Right renal cortex interstitium (tissue), 3 donors: Measurements from ENCODE around the gene F10. TPM values are rescaled to one million over a fixed set of nuclear protein-coding genes. Genes with fewer than 3 reads are reported as not detected.

ENCODE experiments used
- DNase-seq, 3 donors: peaks; one replicate each; pipeline ENCODE4 v3.0.0-alpha.2; 2013; ENCODE audit warnings: low read depth in 3 of 3, low spot score in 2 of 3
- polyA plus RNA-seq, 3 donors: library from polyadenylated mRNA; unstranded; fragments of 120-200 nt; gene quantifications; one replicate each; pipeline ENCODE4 v1.2.1, GENCODE V29; 2013; ENCODE audit not compliant: insufficient read length in 3 of 3

F10 gene
- polyA plus RNA-seq, 3 donors: 16.9 to 20.3 (median 17.7) TPM

DNA sequence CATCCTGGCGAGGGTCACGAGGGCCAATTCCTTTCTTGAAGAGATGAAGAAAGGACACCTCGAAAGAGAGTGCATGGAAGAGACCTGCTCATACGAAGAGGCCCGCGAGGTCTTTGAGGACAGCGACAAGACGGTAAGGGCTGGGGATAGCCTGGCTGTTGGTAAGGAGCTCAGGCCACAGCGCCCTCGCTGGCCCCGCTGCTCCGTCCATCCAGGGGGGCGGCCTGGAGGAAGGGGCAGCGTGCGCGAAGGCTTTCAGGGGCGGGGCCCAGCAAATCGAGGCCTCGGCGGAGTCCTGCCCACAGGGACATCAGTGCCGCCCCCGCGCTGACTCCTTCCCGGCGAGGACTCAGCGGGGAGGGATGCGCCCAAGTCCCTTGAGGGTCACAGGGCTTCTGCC lies 6.9 kb downstream of the F10 start:
- no peak for DNase-seq

GRCh38 chr13:113129921-113130750 lies 7.5 kb downstream of the F10 start:
- DNase-seq: no peak

DNA sequence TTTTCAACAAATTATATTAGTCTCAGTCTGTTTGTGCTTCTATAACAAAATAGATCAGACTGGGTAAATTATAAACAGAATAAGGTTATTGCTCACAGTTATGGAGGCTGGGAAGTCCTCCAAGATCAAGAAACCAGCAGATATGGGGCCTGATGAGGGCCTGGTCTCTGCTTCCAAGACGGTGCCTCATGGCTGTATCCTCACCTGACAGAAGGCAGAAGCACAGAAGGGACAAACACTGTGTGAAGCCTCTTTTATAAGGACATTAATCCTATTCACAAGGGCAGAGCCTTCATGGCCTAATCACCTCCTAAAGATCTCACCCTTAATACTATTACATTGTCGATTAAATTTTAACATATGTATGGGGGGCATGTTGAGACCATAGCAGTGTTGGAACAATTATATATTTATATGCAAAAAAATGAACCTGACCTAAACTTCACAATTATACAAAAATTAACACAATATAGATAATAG lies 12.7 kb downstream of the F10 start:
- DNase-seq: no peak

GRCh38 chr13:113137691-113138298 lies 15.2 kb downstream of the F10 start:
- DNase-seq: no peak

DNA sequence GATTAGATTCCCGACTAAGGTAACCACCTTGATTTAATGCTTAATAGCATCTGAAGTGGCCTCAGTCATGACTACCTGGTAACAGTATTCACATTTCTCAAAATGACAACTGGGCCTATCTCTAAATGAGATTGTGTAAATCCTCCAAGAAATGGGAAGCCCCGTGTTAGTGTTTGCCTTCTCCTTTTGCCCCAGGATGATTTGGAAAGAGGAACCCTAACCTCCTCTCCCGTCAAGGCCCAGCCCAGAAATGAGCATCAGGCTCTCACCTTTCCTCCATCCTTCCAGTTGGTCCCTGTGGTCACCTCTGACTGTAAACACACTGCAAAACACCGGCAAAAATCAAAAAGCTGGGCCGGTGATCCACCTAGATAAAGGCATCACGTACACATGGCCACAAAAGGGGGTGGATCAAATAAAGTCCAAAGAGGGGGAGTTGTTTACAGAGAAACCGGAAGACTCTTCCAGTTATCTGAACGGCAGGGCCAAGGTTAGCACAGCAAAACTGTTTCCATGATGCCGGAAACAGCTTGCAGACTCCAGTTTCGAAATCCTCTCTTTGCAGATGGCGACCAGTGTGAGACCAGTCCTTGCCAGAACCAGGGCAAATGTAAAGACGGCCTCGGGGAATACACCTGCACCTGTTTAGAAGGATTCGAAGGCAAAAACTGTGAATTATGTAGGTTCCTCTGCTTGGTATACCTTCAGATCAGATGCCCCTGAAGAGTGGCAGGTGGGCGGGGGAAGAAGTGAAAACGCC lies 16.4 kb downstream of the F10 start:
- no peak for DNase-seq

GRCh38 chr13:113139577-113139976 lies 17.0 kb downstream of the F10 start:
- no peak for DNase-seq

DNA sequence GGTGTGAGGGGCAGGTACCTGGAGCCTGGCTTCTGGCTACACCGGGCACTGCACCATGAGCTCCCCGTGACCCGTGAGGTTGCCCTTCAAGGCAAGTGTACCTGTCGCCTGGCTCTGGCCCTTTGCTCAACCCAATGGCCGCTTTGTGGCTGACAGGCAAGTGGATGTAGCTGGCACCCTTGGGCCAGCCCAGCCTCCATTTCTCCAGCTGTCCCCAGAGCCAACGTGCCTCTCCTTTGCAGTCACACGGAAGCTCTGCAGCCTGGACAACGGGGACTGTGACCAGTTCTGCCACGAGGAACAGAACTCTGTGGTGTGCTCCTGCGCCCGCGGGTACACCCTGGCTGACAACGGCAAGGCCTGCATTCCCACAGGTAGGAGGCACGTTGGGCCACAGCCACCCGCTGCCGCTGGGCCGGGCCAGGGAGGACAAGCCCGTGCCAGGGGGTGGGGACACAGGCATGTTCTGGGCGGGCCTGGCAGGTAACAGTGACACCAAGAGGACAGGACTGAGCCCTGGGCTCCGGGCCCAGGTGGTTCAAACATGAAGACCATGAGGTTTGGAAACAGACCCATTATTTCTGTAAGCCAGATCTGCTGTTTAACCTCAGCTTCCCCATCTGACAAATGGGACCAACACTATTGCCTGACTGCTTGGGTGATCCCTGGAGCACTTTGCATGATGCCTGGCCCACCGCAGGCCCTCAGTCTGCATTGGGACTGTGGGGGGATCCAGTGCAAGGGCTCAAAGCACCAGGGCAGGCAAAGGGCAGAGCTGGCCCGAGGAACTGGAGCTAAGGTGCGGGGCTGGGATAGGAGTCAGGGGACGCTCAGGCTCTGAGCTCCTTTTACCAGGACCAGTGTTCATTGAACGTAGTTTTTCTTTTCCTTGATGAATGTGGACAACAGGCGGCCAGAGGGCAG lies 18.3 kb downstream of the F10 start:
- DNase-seq: no peak

DNA sequence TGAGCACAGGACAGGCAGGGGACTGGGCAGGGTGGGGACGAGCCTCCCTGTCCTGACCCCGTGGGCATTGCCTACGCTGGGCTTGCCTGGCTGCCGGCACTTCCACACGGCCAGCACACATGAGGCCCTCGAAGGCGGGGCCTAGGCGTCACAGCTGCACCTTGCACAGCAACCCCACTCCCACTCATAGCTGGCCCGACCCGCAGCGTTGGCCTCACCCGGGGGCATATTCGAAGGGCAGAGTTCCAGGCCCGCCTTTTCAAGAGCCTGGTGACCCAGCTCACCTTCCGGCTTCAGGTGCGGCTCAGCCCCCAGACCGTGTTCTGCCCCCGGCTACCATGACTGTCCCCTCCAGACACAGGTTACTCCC lies 19.0 kb downstream of the F10 start:
- DNase-seq: no peak

- no peak for DNase-seq
Measured at GRCh38 chr13:113142876-113143275, 20.3 kb downstream of the F10 start.

- DNase-seq: no peak
Measured at GRCh38 chr13:113143466-113144254, 21.1 kb downstream of the F10 start.

DNA sequence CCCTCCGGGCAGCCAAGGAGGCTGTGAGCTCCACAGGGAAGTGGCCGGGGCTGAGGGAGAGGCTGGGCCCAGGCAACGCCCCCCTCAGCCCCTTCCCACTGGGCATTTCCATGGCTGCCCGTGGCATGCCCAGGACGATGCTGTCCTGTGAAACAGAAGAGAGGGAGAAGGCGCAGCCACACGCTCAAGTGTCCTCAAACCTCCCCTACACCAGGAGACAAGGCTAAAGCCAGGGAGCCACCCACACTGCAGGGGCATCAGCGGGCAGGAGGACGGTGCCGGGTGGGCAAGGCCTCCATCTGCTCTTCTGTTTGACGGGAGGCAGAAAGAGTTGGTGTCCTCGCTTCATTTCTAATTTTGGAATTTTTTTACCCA lies 21.6 kb downstream of the F10 start:
- DNase-seq: no peak

DNA sequence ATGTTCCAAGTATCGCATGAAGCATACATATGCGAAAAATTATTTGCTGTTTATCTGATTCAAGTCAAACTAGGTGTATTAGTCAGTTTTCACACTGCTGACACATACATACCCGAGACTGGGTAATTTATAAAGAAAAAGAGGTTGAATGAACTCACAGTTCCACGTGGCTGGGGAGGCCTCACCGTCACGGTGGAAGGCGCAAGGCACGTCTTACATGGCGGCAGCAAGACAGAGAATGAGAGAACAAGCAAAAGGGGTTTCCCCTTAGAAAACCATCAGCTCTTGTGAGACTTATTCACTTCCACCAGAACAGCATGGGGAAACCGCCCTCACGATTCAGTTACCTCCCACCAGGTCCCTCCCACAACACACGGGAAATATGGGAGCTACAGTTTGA lies 22.9 kb downstream of the F10 start:
- DNase-seq: no peak

- DNase-seq: no peak
Measured at GRCh38 chr13:113145911-113146598, 23.5 kb downstream of the F10 start.

GRCh38 chr13:113146750-113147149 lies 24.2 kb downstream of the F10 start:
- DNase-seq: no peak

DNA sequence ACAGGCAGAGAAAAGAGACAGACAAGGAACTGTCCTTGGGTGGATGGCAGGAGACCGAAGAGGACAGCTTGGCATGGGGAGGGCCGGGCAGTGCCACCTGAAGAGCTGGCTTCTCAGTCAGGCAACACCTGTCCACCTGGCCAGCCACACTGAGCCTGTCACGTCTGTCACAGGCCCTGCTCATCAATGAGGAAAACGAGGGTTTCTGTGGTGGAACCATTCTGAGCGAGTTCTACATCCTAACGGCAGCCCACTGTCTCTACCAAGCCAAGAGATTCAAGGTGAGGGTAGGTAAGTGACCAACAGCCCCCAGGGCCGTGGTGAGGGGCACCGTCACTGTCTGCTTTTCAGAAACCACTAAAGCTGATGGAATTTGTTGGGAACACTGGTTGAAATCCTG lies 24.6 kb downstream of the F10 start:
- no peak for DNase-seq

DNA sequence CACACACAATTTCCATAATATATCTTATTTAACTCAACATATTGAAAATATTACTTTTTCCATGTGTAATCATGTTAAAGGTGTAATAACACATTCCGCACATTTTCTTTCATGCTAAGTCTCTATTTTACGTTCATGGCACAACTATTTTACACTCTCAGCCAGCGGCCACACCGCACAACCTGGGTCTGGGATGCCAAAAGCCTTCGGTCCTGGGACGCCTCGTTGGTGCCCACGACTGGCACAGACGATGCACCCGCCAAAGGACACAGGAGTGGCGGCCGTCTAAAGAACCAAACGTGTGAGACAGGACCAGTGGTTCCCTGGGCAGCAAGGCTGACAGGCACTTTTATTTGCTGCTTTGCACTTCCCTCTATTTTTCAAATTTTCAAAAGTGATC lies 25.8 kb downstream of the F10 start:
- no peak for DNase-seq

- no peak for DNase-seq
Measured at GRCh38 chr13:113148940-113149503, 26.4 kb downstream of the F10 start.

GRCh38 chr13:113149711-113150549 lies 27.3 kb downstream of the F10 start:
- no peak for DNase-seq
